GM12891 (cell line): ENCODE results near the gene MBTPS2.

Experiments used
- DNase-seq: peaks from one replicate; pipeline ENCODE4 v3.0.0; 2011; ENCODE audit warnings: low spot score; ENCODE audit not compliant: insufficient read length
- FAIRE-seq: peaks from 2 replicates; lab custom pipeline; 2011; peaks lifted over from hg19 to GRCh38; lab: Jason Lieb, UNC
- PAX5 ChIP-seq: IDR thresholded peaks from 2 replicates; pipeline ENCODE4 v1.6.1; 2011; ENCODE audit warnings: low read length, moderate library complexity, mild to moderate bottlenecking; ENCODE audit not compliant: insufficient read depth, severe bottlenecking
- POLR2A ChIP-seq: IDR thresholded peaks from 2 replicates; pipeline ENCODE4 v1.6.1; 2011; ENCODE audit warnings: low read depth, low read length, control low read depth
- POLR2AphosphoS5 ChIP-seq: IDR thresholded peaks from 2 replicates; pipeline ENCODE4 v1.6.1; 2011; ENCODE audit warnings: low read depth, low read length, control low read depth
- POU2F2 ChIP-seq: IDR thresholded peaks from 2 replicates; pipeline ENCODE4 v1.6.1; 2011; ENCODE audit warnings: low read depth, mild to moderate bottlenecking, control low read depth, low read length, moderate library complexity
- SPI1 ChIP-seq: IDR thresholded peaks from 2 replicates; pipeline ENCODE4 v1.6.1; 2011; ENCODE audit warnings: low read depth, low read length, control low read depth
- TAF1 ChIP-seq: IDR thresholded peaks from 2 replicates; pipeline ENCODE4 v1.6.1; 2011; ENCODE audit warnings: low read depth, low read length, control low read depth

The MBTPS2 gene

DNA sequence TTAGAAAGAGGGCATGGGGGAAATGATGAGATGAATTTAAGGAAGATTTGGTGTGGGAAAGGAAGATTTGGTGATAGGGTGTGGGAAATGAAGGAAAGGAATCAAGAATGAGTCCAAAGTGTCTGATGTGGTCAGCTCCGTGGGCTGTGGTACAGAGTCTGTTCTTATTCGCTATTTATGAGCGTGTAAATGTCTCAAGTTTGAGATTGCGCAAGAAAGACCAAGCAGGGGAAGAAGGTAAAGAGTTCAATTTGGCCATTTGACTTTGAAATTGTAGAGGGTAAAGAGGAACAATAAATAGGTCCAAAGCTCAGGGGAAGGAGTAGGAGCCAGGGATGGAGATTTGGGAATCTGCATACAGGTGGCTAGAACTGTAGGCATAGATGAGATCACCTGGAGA is 89.8 kb downstream of the MBTPS2 start:
- TF ChIP-seq PAX5 (no peak), POLR2A (no peak), TAF1 (no peak), POU2F2 (no peak), POLR2AphosphoS5 (no peak), SPI1 (no peak)
- DNase-seq (no peak), FAIRE-seq (no peak)

DNA sequence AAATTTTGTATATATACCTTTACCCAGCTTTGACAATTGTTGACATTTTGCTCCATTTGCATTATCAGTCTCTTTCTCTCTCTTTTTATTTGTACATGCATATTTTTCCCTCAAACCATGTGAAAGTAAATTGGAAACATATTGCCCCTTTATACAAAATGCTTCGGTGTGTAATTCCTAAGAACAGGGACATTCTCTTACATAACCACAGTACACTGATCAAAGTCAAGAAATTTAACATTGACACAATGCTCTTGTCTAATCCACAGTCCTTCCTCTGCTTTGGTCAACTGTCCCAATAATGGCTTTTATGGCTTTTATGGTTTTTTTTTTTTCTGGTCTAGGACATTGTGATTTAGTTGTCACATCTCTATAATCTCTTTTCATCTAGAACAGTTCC is 91.6 kb downstream of the MBTPS2 start:
- no peak for TF ChIP-seq SPI1
- no peak for TF ChIP-seq PAX5
- no peak for TF ChIP-seq POLR2AphosphoS5
- no peak for TF ChIP-seq POU2F2
- FAIRE-seq = no peak
- DNase-seq = no peak

DNA sequence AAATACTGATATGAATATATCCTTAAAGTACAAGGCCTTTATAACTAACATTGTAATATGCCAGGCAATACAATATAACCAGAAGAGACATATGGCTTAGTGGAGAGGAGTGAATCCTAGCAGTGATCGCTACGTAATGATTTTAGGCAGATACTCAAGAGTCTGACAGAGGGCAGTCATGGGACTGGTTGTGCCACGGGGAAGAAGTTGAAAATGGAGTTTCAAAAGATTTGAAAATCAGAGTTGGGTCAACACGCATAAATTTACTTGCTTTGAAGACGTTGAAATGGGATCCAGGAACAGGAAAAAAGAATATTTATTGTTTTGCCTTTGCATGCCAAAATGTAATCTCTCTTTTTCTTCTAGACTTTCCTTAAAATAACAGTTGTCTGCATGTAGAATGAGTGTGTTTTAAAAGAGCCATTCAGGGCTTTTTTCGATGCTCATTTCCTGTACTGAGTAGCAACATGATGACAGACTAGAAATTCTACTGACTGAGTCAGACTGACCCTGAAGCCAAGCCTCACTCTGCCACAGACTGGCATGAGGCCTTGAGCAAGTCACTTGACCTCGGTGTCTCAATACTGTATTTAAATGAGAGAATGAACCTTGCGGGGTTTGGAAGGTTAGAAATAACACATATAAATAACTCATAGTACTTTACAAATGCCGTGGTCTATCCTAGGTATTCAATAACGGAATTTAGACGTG is 93.0 kb downstream of the MBTPS2 start:
- DNase-seq (no peak), FAIRE-seq (no peak)

DNA sequence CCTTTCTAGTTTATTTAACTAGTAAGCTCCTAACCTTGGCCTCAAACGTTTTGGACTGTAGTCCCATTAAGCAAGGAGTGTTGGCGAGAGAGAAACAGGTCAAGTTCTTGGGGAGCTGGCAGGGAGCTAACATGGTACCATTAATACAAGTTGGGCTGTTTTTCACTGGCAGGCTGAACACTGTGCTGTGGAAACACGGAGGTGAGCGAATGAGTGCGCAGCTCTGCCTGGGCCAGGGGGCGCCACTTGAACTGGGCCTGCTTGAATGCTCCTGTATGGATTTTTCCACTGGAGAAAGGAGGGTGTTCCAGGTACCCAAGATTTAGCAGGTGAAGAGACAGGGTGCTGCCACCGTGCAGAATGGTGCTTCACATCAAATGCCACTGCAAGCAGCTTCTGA is 93.7 kb downstream of the MBTPS2 start:
- no peak for TF ChIP-seq POLR2A
- no peak for TF ChIP-seq SPI1
- TF ChIP-seq PAX5 = no peak
- no peak for TF ChIP-seq POLR2AphosphoS5
- FAIRE-seq (no peak), DNase-seq (no peak)

More for the DNA sequence above, 93.0 kb downstream of the MBTPS2 start:
- TF ChIP-seq TAF1 (no peak), PAX5 (no peak), SPI1 (no peak), POLR2A (no peak), POU2F2 (no peak), POLR2AphosphoS5 (no peak)

DNA sequence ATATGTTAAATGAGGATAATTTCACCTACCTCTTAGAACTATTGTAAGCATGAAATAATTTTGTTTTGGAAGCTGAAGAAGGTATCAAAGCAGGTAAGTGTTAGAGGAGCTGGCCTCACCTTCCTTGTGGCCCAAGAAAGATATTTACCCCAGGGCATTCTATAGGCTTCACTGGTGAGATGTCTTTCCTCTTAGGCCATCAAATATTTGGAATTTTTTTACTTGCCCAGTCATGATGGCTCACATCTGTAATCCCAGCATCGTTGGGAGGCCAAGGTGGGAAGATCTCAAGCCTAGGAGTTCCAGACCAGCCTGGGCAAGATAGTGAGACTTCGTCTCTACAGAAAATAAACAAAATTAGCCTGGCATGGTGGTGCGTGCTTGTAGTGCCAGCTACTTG is 95.0 kb downstream of the MBTPS2 start:
- FAIRE-seq (peak; percentile 82), DNase-seq (no peak)

More for the DNA sequence above, 95.0 kb downstream of the MBTPS2 start:
- no peak for TF ChIP-seq SPI1
- TF ChIP-seq POLR2A = no peak
- TF ChIP-seq PAX5 = no peak
